HCT116 (cell line): Measurements from ENCODE around the gene PRSS33. TPM values are rescaled to one million over a fixed set of nuclear protein-coding genes. Genes with fewer than 3 reads are reported as not detected.

ENCODE experiments used
- ATAC-seq: fragments of 200-7000 bp; cut with Tn5 transposase; 2 replicates; pipeline ENCODE4 v1.9.1; 2020; ENCODE audit warnings: mild to moderate bottlenecking, moderate library complexity
- BruUV-seq: library from RNA; stranded (reverse); fragments of 400-500 nt; replicated peaks from 2 replicates; lab custom pipeline; 2021; lab: Mats Ljungman, UMichigan
- CTCF ChIA-PET: fragments of 300-600 bp; sonication (Branson Sonifier 250); formaldehyde crosslinking; loops from one replicate; lab custom pipeline; 2021; ENCODE audit warnings: antibody characterized with exemption; lab: Charles Lee
- POLR2A ChIA-PET: fragments of 300-600, 350-600 bp; sonication (Branson Sonifier 250); formaldehyde crosslinking; loops from one replicate; lab custom pipeline; 2021; ENCODE audit warnings: antibody characterized with exemption; lab: Charles Lee
- RAD21 ChIA-PET, 2 experiments: fragments of 300-600 bp; sonication (Branson Sonifier 250); formaldehyde crosslinking; loops; one replicate each; lab custom pipeline; 2023; ENCODE audit warnings: low total read pairs in 2 of 2; ENCODE audit not compliant: uncharacterized antibody in 2 of 2, unreplicated experiment in 2 of 2, low non-redundant PET in 1 of 2; lab: Charles Lee
- DNase-seq: peaks from one replicate; pipeline ENCODE4 v3.0.0-alpha.2; 2010; ENCODE audit warnings: low read depth, low spot score
- H2AFZ ChIP-seq: fragments of 200-600 bp; shearing (Covaris generic), sonication (generic); 2 replicates; pipeline ENCODE4 v1.6.1; 2017; ENCODE audit warnings: low read depth, mixed run types, mixed read lengths, antibody characterized with exemption, low read length; ENCODE audit not compliant: poor library complexity, severe bottlenecking
- H3K27ac ChIP-seq: 2 replicates; pipeline ENCODE4 v1.5.1; 2012; ENCODE audit warnings: low read depth, low read length
- H3K27me3 ChIP-seq: fragments of 200-600 bp; sonication (generic); 2 replicates; pipeline ENCODE4 v1.6.1; 2016; ENCODE audit warnings: mixed run types, low read length, mixed read lengths; ENCODE audit not compliant: insufficient read depth
- H3K36me3 ChIP-seq, 2 experiments: fragments of 200-500 bp in 1 of 2; fragments of 200-600 bp in 1 of 2; sonication (Bioruptor generic) in 1 of 2; sonication (generic) in 1 of 2; 2 replicates each; pipeline versions ENCODE4 v1.5.1 to v1.6.1; 2014 to 2016; ENCODE audit warnings: low read length in 2 of 2, inconsistent platforms in 1 of 2, mixed read lengths in 1 of 2, mixed run types in 1 of 2; ENCODE audit not compliant: insufficient read depth in 2 of 2, control insufficient read depth in 1 of 2
- H3K4me1 ChIP-seq, 2 experiments: fragments of 200-600 bp in 1 of 2; sonication (generic) in 1 of 2; 2 replicates each; pipeline versions ENCODE4 v1.5.1 to v1.6.1; 2012 to 2017; ENCODE audit warnings: low read length in 2 of 2, inconsistent platforms in 1 of 2, mild to moderate bottlenecking in 1 of 2, mixed read lengths in 1 of 2, mixed run types in 1 of 2, moderate library complexity in 1 of 2; ENCODE audit not compliant: insufficient read depth in 2 of 2, control insufficient read depth in 1 of 2
- H3K4me2 ChIP-seq: fragments of 200-600 bp; sonication (generic); 2 replicates; pipeline ENCODE4 v1.6.1; 2017; ENCODE audit warnings: mixed run types, low read length, mixed read lengths
- H3K4me3 ChIP-seq, 2 experiments: fragments of 200-600 bp in 1 of 2; sonication (generic) in 1 of 2; replicated peaks in 1 of 2; 2 replicates each; pipeline ENCODE4 v1.5.1; 2011 to 2016; ENCODE audit warnings: low read length in 2 of 2, control low read depth in 1 of 2, low read depth in 1 of 2, mild to moderate bottlenecking in 1 of 2, mixed read lengths in 1 of 2, mixed run types in 1 of 2
- H3K79me2 ChIP-seq: fragments of 200-600 bp; sonication (generic); 2 replicates; pipeline ENCODE4 v1.6.1; 2017; ENCODE audit warnings: mild to moderate bottlenecking, mixed run types, low read length, moderate library complexity, mixed read lengths; ENCODE audit not compliant: insufficient read depth
- H3K9ac ChIP-seq: fragments of 200-600 bp; sonication (generic); 2 replicates; pipeline ENCODE4 v1.6.1; 2016; ENCODE audit warnings: low read length, mixed read lengths
- H3K9me2 ChIP-seq: fragments of 200-600 bp; sonication (generic), shearing (Covaris generic); 2 replicates; pipeline ENCODE4 v1.6.1; 2017; ENCODE audit warnings: mixed run types, mild to moderate bottlenecking, moderate library complexity; ENCODE audit not compliant: insufficient read depth
- H3K9me3 ChIP-seq, 2 experiments: fragments of 200-500 bp in 1 of 2; fragments of 200-600 bp in 1 of 2; sonication (Bioruptor generic) in 1 of 2; sonication (generic) in 1 of 2; 2 replicates each; pipeline ENCODE4 v1.6.1; 2014 to 2017; ENCODE audit warnings: low read length in 2 of 2, mixed read lengths in 2 of 2, inconsistent platforms in 1 of 2, low read depth in 1 of 2, mild to moderate bottlenecking in 1 of 2, mixed run types in 1 of 2, moderate library complexity in 1 of 2; ENCODE audit not compliant: control insufficient read depth in 1 of 2, insufficient read depth in 1 of 2
- H4K20me1 ChIP-seq: fragments of 200-600 bp; sonication (generic), shearing (Covaris generic); 2 replicates; pipeline ENCODE4 v1.6.1; 2017; ENCODE audit warnings: mixed run types, mild to moderate bottlenecking, moderate library complexity; ENCODE audit not compliant: insufficient read depth
- CBX3 ChIP-seq: IDR thresholded peaks from 2 replicates; pipeline ENCODE4 v1.6.1; 2012; ENCODE audit warnings: low read depth
- CEBPB ChIP-seq: IDR thresholded peaks from 2 replicates; pipeline ENCODE4 v1.6.1; 2012; ENCODE audit warnings: low read depth
- ELF1 ChIP-seq: IDR thresholded peaks from 2 replicates; pipeline ENCODE4 v1.6.1; 2012; ENCODE audit warnings: low read depth, borderline replicate concordance
- EZH2phosphoT487 ChIP-seq: fragments of 200-600 bp; IDR thresholded peaks from 2 replicates; pipeline ENCODE4 v1.6.1; 2018; ENCODE audit warnings: antibody characterized with exemption, borderline replicate concordance
- FOSL1 ChIP-seq: IDR thresholded peaks from 2 replicates; pipeline ENCODE4 v1.6.1; 2012; ENCODE audit warnings: low read depth
- POLR2AphosphoS5 ChIP-seq: IDR thresholded peaks from 2 replicates; pipeline ENCODE4 v1.6.1; 2011; ENCODE audit warnings: mild to moderate bottlenecking, low read depth, low read length, moderate library complexity
- RAD21 ChIP-seq: IDR thresholded peaks from 2 replicates; pipeline ENCODE4 v1.6.1; 2012; ENCODE audit warnings: low read depth, mild to moderate bottlenecking
- REST ChIP-seq: IDR thresholded peaks from 2 replicates; pipeline ENCODE4 v1.6.1; 2012; ENCODE audit warnings: low read depth
- SIN3A ChIP-seq: IDR thresholded peaks from 2 replicates; pipeline ENCODE4 v1.6.1; 2012; ENCODE audit warnings: low read depth
- SP1 ChIP-seq: IDR thresholded peaks from 2 replicates; pipeline ENCODE4 v1.6.1; 2012; ENCODE audit warnings: low read depth
- SRF ChIP-seq: IDR thresholded peaks from 2 replicates; pipeline ENCODE4 v1.6.1; 2012; ENCODE audit warnings: low read depth
- YY1 ChIP-seq: IDR thresholded peaks from 2 replicates; pipeline ENCODE4 v1.6.1; 2011; ENCODE audit warnings: low read length, low read depth, moderate library complexity, mild to moderate bottlenecking; ENCODE audit not compliant: insufficient replicate concordance; ENCODE audit errors: extremely low read depth
- ZBTB33 ChIP-seq: IDR thresholded peaks from 2 replicates; pipeline ENCODE4 v1.6.1; 2011; ENCODE audit warnings: mild to moderate bottlenecking, low read length, moderate library complexity; ENCODE audit not compliant: insufficient replicate concordance; ENCODE audit errors: extremely low read depth
- ZFX ChIP-seq: fragments of 450-650 bp; IDR thresholded peaks from 2 replicates; pipeline ENCODE4 v1.6.1; 2017
- ZNF274 ChIP-seq: fragments of 200-500 bp; sonication (Bioruptor generic); IDR thresholded peaks from 2 replicates; pipeline ENCODE4 v1.6.1; 2014; ENCODE audit warnings: mild to moderate bottlenecking, low read depth, low read length, inconsistent platforms
- intact Hi-C: fragments of 100-400 bp; cut with micrococcal nuclease; formaldehyde crosslinking; loops from 2 replicates; pipeline ENCODE4 v1.10.0; 2022
- total RNA-seq: library from RNA; stranded (reverse); gene quantifications from one replicate; pipeline ENCODE4 v1.2.1, GENCODE V29; 2021; ENCODE audit not compliant: unreplicated experiment
- TF ChIP-seq, protein P1 (sequence below): IDR thresholded peaks from 2 replicates; pipeline ENCODE4 v1.6.1; 2012
- TF ChIP-seq, protein P2 (sequence below): IDR thresholded peaks from 2 replicates; pipeline ENCODE4 v1.6.1; 2012

Gene PRSS33
- total RNA-seq, 1 experiment from 2014 or later, result not detected

GRCh38 chr16:2777231-2777902 is 10.0 kb downstream of the PRSS33 start, which contains the start of gene ELOB (continued):
- no peak for TF ChIP-seq ELF1
- TF ChIP-seq, protein P1, sequence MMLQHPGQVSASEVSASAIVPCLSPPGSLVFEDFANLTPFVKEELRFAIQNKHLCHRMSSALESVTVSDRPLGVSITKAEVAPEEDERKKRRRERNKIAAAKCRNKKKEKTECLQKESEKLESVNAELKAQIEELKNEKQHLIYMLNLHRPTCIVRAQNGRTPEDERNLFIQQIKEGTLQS, result no peak

DNA sequence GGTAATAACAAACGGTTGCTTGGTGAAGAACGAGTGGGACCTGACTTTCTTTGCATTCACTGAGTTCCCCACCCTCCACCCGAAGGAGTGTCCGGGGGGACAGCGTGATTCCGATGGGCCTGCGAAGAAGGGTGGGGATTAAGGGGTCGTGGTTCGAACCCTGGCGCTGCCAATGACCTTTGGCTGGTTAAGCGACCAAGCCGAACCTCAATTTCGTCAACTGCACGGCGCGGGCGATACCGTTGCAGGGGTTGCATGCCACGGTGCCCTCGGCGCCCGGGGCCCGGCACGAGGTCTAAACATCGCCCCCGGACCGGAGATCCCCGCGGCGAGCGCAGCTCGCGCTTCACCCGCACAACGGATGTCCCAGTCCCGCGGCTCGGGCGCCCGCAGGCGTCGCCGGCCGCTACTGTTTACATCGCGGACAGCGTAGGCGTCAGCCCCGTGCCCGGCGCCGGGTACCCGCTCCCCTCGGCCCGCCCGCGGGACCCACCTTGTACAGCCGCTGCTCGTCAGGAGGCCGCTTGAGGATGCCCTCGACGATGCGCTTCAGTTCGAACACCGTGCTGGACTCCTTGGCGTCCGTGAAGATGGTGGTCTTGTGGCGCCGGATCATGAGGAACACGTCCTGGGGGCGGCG is 10.7 kb downstream of the PRSS33 start:
- no peaks in the 10 kb centered on the region for H3K27me3 ChIP-seq
- no TSS peak for BruUV-seq
- peak; percentile 38 for ATAC-seq
- intact Hi-C loops, result no loop called here
- H3K27ac ChIP-seq, result peak overlapping the region; percentile 100
- H3K4me2 ChIP-seq, result peak overlapping the region; percentile 78
- peak overlapping the region; percentile 91 for H3K9ac ChIP-seq
- H3K4me1 ChIP-seq, result peaks cover 11 to 36% of the 10 kb centered on the region in 2 experiments
- POLR2A ChIA-PET, result no interaction called here
- H2AFZ ChIP-seq, result no peak overlapping the region
- no peaks in the 10 kb centered on the region for H3K9me2 ChIP-seq
- H3K36me3 ChIP-seq, result peaks cover 4 to 23% of the 10 kb centered on the region in 2 experiments
- peak overlapping the region; percentile 89 to 91 for H3K4me3 ChIP-seq
- H4K20me1 ChIP-seq, result no peaks in the 10 kb centered on the region
- no peaks in the 10 kb centered on the region for H3K9me3 ChIP-seq
- RAD21 ChIA-PET, result no interaction called here
- CTCF ChIA-PET, result no interaction called here
- peaks cover 57% of the 10 kb centered on the region for H3K79me2 ChIP-seq
- DNase-seq, result no peak
- TF ChIP-seq RAD21 (no peak), YY1 (no peak), ZBTB33 (no peak), FOSL1 (no peak), EZH2phosphoT487 (no peak), ZNF274 (no peak), SP1 (no peak), SRF (no peak), ZFX (no peak; the same call in 1 of the 2 replicates), POLR2AphosphoS5 (no peak), CEBPB (no peak), REST (no peak), SIN3A (no peak), CBX3 (no peak)
- TF ChIP-seq, protein P2, sequence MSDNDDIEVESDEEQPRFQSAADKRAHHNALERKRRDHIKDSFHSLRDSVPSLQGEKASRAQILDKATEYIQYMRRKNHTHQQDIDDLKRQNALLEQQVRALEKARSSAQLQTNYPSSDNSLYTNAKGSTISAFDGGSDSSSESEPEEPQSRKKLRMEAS, result no peak
